ENCODE results near the gene DBX1.

- TF ChIP-seq CTCF (conservative IDR thresholded peaks at IDR 0.05; ENCODE audit: low read length) (no peak), EZH2phosphoT487 (IDR thresholded peaks at IDR 0.05; ENCODE audit: borderline replicate concordance, low read depth, low read length) (no peak)
These were observed 34.3 kb downstream of the DBX1 start for GRCh38 chr11:20125927-20126326.
